Fibroblast of peridontal ligament (primary cell): ENCODE results near the gene ORMDL2.
A peak's percentile ranks its signal among the peaks of the same experiment; 100 is the strongest.
"Not testable (repeated sequence)": the region's sequence is repeated elsewhere in the genome, so short reads cannot be mapped to it uniquely, and the experiment has no call there.

ENCODE experiments used
- DNase-seq: peaks from one replicate; pipeline ENCODE4 v3.0.0-alpha.2; 2010; ENCODE audit errors: extremely low read depth

The ORMDL2 gene

DNA sequence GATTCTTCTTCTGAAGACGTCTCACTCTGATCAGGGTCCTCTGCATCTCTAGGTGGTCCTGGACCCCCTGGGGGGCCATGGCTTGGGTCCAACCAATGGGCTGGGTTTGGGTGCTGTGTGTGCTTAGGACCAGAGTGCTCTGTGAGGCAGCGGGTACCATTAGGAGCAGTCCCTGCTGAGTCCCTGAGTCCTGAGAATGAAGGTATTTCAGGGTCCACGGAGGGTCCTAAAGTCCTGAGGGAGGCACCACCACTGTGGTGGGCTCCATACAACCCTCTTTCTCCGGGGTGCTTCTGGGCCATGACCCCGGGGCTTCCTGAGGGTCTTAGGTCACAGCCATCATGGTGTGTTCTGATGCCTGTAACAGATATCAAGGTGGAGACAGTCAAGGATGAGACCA, 10.5 kb downstream of the ORMDL2 start:
- no peak for DNase-seq

DNA sequence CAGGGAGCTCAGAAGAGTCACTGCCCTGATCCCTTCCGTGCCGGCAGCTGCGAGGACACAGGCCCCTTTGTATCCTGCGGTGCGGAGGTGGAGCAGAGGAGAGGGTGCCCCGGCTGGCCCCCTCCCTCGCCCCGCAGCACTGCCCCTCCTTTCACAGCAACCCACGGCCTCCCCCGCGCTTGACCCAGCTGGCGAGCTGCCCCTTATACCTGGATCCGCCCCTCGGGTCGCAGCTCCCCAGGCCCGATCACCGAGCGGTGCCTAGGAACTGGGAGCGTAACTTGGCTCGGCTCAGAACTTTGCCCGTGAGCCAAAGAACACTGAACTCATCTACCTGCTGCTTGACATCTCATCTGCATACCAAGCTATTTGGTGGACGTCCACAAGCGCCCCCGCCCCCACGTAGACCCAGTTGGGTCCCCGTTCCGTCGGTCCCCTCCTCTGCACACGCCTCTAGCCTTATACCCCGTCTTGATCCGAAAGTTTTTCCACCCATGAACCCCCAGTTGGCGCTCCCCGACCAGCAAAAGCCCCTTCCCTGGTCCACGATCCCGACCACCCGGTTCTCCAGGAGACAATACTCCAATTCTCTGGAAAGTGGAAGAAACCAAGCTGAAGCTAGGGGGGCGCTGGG, 12.2 kb downstream of the ORMDL2 start:
- DNase-seq = no peak

DNA sequence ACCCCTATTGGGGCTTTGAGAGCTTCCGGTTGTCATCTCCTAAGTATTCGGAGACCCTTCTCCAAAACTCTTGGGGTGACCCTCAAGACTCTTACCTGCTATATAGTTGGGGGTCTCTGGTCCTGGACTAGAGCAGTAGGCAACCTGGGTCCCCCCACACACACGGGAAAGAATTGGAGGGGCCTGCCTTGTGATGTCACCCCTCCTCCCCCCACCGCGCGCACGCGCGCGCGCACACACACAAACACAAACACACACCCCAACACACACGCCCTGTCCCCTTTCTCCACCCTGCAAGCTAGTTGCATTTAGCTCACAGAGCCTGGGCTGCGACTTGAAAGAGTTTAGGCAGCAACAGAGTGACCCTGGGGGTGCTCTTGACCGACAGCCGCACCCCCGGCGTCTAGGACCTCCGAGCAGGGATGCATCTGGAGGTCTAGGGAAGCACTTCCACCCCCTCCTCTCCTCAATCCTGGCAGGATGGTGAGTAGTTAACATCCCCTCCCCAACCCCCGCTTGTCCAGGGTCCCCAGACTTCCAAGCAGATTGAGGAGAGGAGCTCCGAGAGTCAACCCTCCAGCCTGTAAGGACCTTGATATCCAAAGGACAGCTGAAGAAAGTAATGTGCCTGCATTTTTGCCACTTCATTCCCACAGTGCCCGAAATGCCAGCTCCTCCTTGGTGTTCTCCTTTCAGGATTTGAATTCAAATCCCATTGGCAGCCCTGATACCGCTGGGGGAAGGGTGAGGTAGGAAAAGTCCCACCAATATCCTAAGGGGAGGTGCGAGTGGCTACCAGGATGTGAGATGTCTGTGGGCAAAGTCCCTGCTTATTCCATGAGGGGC, 13.0 kb downstream of the ORMDL2 start:
- DNase-seq = peak; percentile 59

DNA sequence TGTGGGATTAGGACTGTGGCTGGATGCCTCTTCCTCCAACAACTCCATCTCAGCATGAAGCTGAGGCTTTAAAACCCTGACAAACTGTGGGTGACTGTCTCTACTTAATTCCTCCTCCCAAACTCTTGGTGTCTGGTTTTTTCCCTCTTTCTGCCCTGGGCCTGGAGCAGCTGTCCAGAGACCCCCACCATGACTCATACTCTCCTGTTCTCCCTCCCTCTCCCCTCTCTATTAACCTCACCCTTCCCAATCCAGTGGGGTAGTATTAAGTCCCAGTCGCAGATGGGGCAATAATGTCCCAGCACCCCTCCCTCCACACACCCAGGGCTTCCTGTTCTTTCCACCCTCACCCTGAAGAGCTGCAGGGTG, 13.6 kb downstream of the ORMDL2 start:
- no peak for DNase-seq

DNA sequence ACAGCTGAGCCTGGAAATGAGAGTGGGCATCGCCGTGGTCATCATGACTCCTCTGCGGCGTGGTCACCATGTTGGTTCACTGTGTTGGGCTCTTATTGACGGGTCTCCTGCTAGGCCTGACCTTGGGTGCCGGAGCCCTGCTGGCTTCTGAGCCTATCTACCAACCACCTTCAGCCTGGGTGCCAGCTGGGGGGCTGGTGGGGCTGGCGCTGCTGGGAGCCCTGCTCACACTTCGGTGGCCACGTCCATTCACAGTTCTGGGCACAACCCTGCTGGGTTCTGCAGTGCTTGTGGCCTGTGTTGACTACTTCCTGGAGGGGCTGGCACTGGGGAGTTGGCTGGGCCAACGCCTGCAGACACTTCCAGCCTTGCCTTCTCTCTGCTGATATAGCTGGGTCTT, 15.2 kb downstream of the ORMDL2 start:
- no peak for DNase-seq

DNA sequence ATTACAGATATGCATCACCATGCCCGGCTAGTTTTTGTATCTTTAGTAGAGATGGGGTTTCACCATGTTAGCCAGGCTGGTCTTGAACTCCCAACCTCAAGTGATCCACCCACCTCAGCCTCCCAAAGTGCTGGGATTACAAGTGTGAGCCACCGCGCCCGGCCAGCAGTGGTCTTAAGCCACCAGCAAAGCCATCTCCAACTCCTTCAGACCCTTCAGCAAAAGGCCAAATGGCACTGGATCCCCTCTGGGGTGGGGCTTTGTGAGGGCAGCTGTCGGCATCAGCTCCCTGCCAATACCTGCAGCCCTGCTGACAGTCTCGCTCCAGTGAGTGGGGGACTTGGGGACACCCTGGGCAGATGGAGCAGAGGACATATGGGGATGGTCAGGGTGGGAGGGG, 16.6 kb downstream of the ORMDL2 start:
- DNase-seq = not testable (repeated sequence)

DNA sequence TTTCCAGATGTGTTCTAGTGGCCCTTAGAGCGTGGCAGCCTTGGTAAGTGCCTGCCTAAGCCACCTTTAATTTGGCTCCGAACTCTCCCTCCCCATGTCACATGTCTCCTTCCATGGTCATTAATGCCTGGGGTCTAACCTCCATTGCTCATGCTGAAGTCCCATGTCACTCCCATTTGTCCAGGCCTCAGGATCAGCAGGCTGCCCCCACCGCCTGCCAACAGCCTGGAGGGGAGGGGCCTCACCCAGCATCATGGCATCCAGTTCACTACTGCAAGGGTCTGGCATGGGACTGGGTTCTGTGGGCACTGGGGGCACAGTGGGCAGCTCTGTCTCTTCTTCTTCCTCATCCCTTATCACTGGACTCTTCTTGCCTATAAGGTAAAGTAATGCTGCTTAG, 20.5 kb downstream of the ORMDL2 start:
- DNase-seq = no peak

DNA sequence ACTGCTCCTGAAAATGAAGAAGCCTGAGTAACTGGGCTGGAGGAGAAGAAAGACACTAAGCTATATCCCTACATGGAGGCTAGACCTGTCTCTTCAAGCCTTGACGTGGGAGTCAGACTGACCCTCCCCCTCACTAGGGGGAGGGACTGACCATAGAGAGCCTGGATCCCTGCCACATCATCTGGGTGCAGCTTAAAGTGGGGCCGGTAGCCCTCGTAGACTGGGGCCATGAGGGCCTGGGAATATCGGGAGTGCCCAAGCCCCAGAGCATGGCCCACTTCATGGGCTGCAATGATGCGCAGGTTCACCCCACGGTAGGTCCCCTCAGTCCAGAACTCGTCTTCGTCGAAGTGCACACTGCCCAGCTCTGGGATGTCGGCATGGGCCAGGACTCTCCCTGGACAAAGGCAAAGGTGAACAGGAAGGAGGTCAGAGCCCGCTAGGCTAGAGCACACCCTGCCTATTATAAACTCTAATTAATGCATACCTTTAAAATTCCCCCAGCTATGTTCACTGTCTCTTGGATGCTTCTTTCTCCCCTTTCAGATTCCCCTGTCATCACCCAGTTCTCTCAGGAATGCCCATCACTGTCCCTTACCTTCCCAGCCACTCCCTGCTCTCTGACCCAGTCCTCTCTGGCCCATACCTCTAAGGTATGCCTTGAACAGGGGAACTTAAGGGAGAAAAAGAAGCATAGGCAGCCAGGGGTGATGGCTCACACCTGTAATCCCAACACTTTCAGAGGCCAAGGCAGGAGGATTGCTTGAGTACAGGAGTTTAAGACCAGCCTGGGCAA, 21.7 kb downstream of the ORMDL2 start:
- no peak for DNase-seq

DNA sequence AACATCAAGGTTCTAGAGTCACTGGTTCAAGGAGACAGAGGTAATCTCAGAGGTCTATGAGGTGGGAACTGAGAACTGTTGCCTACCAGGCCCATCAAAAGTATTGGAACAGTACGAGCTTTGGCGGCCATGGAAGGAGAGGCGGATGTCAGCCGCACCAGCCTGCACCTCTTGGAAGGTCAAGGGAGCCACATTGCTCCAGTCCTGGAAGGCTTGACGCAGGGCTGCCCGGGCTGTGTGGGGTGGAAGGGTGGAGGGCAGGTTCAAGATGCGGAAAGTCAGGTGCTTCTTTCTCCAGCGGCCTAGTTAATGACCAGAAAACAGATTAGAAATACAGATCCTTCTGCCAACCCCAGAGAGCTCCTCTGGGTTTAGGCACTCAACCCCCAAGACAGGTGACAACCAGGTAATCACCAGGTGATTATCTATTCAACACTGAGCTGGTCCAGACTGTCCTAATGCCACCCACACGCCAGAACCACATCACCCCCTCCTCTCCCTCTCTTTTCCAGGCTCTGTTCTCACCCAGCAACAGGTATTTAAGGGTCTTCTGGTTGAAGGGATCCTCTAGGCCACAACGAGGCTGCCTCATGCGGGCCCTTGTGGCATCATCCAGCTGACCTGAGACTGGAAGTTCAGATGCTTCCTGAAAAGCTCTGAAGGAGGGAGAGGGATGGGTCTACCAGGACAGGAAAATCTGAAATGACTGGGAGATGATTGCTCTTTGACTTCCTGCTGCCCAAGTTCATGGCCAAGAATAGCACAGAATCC, 22.9 kb downstream of the ORMDL2 start:
- DNase-seq = no peak

DNA sequence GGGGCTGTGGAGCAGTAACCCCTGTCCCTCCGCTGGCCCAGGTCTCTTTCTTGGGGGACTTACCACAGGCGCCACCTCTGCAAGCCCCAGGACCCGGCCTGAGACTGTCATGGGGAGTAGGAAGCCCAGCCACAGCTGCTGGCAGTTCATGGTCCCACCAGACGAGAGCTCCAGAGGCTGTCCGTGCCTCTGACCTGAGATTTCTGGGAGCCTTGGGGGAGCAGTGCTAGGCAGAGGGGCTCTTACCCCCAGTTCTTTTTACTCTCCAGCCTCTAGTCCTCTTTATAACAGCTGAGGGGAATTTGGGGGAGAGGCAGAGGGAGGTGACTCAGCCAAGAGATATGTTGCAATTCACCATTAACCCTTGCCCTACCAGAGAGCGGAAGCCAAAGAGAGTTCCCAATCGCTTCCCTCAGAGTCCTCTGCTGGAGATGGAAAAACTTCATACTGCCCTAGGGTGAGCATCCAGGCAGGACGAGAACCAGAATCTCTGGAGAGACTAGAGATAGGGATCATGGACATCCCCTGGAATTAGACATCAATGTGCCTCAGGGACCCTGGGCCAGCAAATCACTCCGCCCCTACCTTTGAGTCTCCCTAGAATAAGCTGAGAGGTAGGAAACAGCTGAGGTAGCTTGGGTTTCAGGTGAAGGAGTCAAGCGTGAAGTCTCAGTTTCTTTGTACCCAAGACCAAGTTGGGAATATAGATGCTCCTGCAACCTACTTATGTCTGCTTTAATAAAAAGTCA, 25.0 kb downstream of the ORMDL2 start, which contains the start of gene MMP19:
Gene MMP19, minus strand, starts transcription at position 256 of the 749 bp plus-strand sequence. Its CDS starts 106 bp downstream, at position 150.
- peak; percentile 80 for DNase-seq

DNA sequence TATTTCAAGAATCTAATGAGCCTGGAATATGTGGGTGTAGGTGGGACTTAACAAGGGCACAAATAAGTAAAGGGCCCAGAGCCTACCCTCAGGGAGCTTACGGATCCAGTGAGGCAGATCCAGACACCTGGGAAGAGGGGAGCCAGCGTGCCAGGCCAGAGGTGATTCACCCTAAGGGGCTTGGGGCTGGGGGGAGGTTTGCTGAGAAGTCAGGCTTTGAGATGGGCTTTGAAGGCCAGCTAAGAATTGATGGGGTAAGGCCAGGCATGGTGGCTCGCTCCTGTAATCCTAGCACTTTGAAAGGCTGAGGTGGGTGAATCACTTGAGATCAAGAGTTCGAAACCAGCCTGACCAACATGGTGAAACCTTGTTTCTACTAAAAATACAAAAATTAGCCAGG, 25.6 kb downstream of the ORMDL2 start:
- no peak for DNase-seq

DNA sequence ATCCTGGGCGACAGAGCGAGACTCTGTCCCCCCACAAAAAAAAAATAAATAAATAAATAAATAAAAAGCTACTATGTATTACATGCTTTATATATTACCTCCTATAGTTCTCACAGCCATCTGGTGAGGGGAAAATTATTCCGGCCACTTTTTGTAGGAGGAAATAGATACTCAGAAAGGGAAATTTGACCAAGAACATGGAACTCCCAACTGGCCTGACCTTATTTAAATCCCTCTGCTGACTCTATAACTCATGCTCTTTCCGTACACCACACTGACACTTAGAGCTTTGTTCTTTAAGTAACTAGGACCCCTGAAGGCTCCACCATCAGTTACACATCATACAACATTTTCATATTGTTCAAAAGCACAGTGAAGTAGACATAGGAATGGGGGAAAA, 27.1 kb downstream of the ORMDL2 start:
- no peak for DNase-seq

DNA sequence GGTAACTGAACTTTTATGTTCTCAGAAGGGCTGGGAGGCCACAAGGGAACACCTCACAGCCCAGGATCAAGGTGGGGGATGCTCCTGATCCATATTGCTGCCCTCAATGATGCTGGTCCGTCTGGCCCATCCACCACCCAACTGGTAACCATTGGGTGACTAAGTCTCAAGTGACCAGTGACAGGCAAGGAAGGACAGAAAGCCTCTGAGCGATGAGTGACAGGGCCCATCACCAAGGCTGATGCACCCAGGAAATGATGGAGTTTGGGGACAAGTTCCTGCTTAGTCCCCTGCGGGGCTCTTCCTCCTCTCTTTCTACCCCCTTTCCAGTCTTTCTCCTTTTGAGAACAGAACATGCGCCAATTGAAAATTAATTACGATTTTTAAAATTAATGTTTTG, 27.5 kb downstream of the ORMDL2 start:
- no peak for DNase-seq

DNA sequence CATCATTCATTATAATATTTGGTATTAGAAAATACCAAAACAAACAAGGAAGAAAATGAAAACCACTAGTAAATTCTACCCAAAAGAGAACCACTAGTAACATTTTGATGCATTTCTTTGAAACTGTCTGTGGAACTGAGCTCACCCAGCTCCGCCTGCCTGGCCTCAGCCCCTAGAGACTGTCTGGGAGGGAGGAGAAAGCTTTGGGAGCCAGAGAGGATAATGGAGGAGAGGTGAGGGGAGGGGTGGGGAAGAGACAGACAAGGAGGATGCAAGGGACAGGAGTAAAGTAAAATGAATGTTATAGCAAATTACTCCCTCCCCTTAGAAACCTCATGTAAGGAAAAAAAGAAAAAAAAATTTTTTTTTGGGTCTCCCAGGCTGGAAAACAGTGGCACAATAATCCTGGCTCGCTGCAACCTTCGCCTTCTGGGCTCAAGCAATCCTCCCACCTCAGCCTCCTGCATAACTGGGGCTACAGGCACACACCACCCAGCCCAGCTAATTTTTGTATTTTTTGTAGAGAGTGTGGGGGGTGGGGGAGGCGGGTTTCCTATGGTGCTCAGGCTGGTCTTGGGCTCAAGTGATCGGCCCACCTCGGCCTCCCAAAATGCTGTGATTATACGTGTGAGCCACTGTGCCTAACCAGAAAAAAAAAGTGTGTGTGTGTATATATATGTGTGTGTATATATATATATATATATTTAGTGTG, 28.1 kb downstream of the ORMDL2 start:
- no peak for DNase-seq

DNA sequence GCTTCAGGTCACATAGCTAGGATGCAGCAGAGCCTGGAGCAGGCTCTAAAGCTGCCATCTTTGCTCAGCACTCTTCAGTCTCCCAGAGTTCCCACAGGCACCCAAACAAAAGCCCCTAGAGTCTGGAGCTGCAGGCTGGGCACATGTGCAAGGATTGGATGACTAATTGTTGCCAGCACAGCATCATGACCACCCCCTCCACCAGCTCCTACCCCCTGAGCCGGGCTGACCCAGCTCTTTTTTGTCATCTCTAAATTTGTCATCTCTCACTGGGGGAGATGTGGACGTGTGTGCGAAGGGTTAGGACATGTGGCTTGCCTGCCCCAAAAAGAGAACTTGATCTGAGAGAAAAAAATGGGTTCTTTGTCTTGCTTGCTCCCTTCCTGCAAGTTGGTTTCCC, 29.2 kb downstream of the ORMDL2 start:
- peak; percentile 66 for DNase-seq

DNA sequence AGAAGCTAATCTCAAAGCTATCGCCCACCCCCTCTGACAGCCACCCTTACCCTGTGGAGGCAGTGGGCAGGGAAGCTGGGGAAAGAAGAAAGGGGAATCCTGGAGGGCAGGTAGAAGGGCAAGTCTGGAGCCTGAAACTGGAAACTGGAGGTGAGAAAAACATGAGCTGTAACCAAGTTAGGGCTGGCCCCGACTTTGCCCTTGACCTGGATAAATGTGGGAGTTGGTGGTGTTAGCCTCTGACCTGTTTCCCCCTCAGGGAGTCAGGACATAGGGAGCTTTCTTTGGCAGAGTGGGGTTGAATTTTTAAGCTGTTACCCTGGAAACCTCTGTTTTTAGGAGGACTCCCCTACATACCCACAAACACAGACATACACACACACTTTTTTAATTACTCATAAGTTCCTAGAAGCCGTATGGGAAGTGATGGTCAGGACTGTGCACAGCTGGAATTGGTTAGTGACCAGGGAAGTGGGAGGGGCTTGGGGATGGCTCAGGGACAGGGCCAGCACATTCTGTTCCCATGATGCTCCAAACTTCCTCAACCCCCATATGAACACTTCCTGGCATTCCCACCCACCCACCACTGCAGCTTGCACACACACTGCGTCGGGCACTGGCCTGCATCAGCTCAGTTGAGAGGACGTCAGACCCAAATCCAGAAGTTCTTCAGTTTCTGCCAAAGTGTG, 29.9 kb downstream of the ORMDL2 start:
- DNase-seq = peak; percentile 99

DNA sequence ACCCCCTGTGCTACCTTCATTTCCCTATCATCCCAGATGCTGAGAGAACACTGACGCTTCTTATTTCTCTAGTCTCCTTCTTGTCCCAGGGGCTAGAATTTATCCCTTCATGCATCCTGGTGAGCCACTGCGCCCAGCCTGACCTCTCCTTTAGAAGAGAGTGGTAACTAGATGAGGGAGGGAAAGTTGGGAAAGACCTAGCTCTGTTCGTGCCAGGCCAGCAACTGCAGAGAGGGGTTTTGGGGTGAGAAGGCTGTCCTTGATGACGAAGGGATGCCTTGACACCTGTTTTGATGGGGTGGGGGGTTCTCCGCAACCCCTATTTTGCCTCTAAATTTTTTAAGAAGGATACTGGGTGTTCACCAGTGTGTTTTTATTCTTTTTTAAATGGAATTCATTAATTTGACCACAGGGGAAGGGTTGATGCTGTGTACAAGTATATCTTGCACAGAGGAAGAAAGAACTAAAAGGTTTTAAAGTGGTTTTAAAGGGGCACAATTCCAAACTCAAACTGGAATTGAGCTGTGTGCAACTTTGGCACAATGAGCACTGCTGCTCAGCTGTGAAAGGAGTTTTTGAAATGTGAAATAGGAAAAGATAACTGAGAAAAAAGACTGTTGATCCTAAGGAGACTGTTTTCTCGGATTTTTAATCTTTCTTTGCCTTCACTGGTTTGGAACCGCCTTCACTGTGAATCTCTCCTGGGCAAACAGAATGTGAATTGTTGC, 31.9 kb downstream of the ORMDL2 start:
- DNase-seq = peak; percentile 21

DNA sequence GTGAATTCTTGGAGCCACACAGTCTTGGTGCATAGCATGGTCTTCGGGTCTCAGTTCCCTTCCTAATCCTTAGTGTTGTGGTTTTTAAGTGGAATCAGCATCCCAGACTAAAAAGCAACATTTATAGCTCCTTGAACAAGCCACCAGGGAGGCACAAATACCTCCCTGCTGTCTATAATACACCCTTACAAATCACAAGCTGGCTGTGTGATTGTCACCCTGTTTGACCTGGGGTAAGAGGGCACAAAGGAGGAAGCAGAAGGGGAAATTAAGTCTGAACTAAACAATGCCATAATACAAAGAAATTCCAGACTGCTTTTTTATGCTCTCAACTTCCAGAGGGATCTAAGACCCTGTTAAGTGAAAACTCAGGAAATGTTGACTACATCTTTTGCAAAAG, 32.6 kb downstream of the ORMDL2 start:
- no peak for DNase-seq

DNA sequence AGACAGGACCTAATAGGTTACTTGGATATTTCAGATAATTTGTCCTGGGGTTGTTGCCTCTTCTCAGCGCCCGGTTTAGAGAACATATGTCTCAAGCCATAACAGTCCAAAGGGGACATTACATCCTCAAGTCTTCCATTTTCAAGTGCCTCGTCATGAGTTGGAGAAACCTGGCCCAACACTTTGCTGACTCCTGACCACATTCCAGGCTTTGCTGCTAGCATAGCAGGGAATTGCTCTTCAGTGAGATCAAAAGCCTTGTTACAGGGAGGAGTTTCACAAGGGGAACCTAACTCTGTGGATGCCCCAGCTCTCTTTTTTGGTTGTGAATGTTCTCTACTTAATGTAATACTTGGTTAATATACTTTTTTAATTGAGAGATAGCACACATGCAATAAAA, 33.1 kb downstream of the ORMDL2 start:
- peak; percentile 35 for DNase-seq
